Dendritic cell treated with granulocyte-macrophage colony-stimulating factor and Interleukin-4, amounts not matched to agents 40 ng/mL and 50 ng/mL, for 4 days (primary cell): ENCODE data around the gene ANKRD63.

Experiments
- H3K27ac Mint-ChIP-seq: one replicate; pipeline ENCODE4 v1.8.0; 2022; ENCODE audit warnings: mild to moderate bottlenecking, mixed read lengths
- H3K27me3 Mint-ChIP-seq: one replicate; pipeline ENCODE4 v1.8.0; 2022; ENCODE audit warnings: mild to moderate bottlenecking, mixed read lengths
- H3K36me3 Mint-ChIP-seq: one replicate; pipeline ENCODE4 v1.8.0; 2022; ENCODE audit warnings: low read depth, mixed read lengths
- H3K4me1 Mint-ChIP-seq: one replicate; pipeline ENCODE4 v1.8.0; 2022; ENCODE audit warnings: low read depth, mixed read lengths
- H3K4me3 Mint-ChIP-seq: one replicate; pipeline ENCODE4 v1.8.0; 2022; ENCODE audit warnings: mild to moderate bottlenecking, moderate library complexity, mixed read lengths
- H3K9me3 Mint-ChIP-seq: one replicate; pipeline ENCODE4 v1.8.0; 2022; ENCODE audit warnings: mixed read lengths
- intact Hi-C: fragments of 100-400 bp; cut with micrococcal nuclease; formaldehyde crosslinking; loops from one replicate; pipeline ENCODE4 v1.15.0; 2022

The ANKRD63 gene

GRCh38 chr15:40323239-40323952 lies 40.5 kb upstream of the ANKRD63 start, which contains the start of gene INAFM2:
Gene INAFM2 (plus strand): TSS chr15:40323692. CDS start chr15:40324056, 364 bp downstream.
- intact Hi-C loops: loop anchor here (1.0 kb wide), 1 partner anchor 11 kb away; no protein-coding TSS in a partner anchor
- peak within 1 kb of the TSS; percentile 85 for H3K27ac Mint-ChIP-seq
- peak within 1 kb of the TSS; percentile 82 for H3K4me3 Mint-ChIP-seq
- H3K27me3 Mint-ChIP-seq: no peaks in the 10 kb centered on the region
- H3K4me1 Mint-ChIP-seq: peaks cover 69% of the 10 kb centered on the region
- peaks cover 40% of the 10 kb centered on the region for H3K36me3 Mint-ChIP-seq
- H3K9me3 Mint-ChIP-seq: no peaks in the 10 kb centered on the region

- Mint-ChIP-seq H3K36me3 (peaks cover 33% of the 10 kb centered on the region), H3K4me3 (peak overlapping the region; percentile 71), H3K27ac (peak overlapping the region; percentile 78), H3K4me1 (peaks cover 62% of the 10 kb centered on the region), H3K9me3 (no peaks in the 10 kb centered on the region), H3K27me3 (no peaks in the 10 kb centered on the region)
- intact Hi-C loops: loop anchor here (1.0 kb wide), 1 partner anchor 12 kb away; no protein-coding TSS in a partner anchor
Observed at GRCh38 chr15:40322531-40323238, 39.8 kb upstream of the ANKRD63 start.

GRCh38 chr15:40320931-40321371 lies 38.1 kb upstream of the ANKRD63 start:
- Mint-ChIP-seq H3K4me3 (no peak overlapping the region), H3K27me3 (peaks cover 5% of the 10 kb centered on the region), H3K27ac (peak overlapping the region; percentile 65), H3K9me3 (no peaks in the 10 kb centered on the region), H3K36me3 (peaks cover 15% of the 10 kb centered on the region), H3K4me1 (peaks cover 56% of the 10 kb centered on the region)
- intact Hi-C loops: no loop called here

DNA sequence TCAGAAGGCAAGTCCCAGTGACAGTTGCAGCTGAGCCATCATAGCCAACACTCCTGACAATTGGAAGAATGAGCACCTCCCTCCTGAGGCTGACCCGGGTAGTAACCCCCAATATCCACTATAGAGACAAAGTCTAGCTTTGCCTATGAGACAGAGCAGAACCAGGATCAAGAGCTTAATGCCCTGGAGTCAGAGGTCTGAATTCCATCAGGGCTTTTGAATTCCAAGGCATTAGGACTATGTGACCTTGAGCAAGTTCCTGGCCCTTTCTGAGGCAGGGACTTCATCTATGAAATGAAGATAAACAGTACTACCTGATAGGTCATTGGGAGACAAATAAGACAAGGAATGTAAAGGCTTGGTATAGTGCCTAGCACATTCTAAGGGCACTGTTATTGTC lies 37.5 kb upstream of the ANKRD63 start:
- H3K36me3 Mint-ChIP-seq: peaks cover 10% of the 10 kb centered on the region
- peaks cover 10% of the 10 kb centered on the region for H3K27me3 Mint-ChIP-seq
- no peaks in the 10 kb centered on the region for H3K9me3 Mint-ChIP-seq
- H3K27ac Mint-ChIP-seq: peak overlapping the region; percentile 65
- H3K4me3 Mint-ChIP-seq: no peak overlapping the region
- H3K4me1 Mint-ChIP-seq: peaks cover 54% of the 10 kb centered on the region
- intact Hi-C loops: no loop called here

DNA sequence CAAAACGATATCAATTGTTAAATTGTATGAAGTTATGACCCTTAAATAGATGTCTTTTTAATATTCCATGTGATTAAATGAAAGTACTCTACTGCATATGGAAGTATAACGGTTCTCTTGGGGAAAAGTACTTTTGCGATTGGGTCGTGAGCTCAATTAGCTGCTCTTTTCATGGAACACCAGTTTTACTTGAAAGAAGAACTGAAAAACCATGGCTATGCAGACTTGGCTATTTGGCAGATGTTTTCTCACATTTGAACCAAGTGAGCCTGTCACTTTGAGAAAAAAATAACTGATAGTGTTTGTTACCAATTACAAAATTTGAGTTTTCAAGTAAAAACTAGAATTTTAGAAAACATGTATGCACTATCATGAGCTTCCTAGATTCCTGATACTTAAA lies 34.7 kb upstream of the ANKRD63 start:
- peaks cover 16% of the 10 kb centered on the region for H3K27me3 Mint-ChIP-seq
- H3K4me1 Mint-ChIP-seq: peaks cover 70% of the 10 kb centered on the region
- no peaks in the 10 kb centered on the region for H3K36me3 Mint-ChIP-seq
- no peaks in the 10 kb centered on the region for H3K9me3 Mint-ChIP-seq
- peak overlapping the region; percentile 73 for H3K27ac Mint-ChIP-seq
- H3K4me3 Mint-ChIP-seq: no peak overlapping the region
- intact Hi-C loops: no loop called here

GRCh38 chr15:40316931-40317330 lies 34.1 kb upstream of the ANKRD63 start:
- intact Hi-C loops: no loop called here
- Mint-ChIP-seq H3K27me3 (peaks cover 23% of the 10 kb centered on the region), H3K9me3 (no peaks in the 10 kb centered on the region), H3K4me1 (peaks cover 70% of the 10 kb centered on the region), H3K36me3 (no peaks in the 10 kb centered on the region), H3K4me3 (no peak overlapping the region), H3K27ac (peak overlapping the region; percentile 73)

DNA sequence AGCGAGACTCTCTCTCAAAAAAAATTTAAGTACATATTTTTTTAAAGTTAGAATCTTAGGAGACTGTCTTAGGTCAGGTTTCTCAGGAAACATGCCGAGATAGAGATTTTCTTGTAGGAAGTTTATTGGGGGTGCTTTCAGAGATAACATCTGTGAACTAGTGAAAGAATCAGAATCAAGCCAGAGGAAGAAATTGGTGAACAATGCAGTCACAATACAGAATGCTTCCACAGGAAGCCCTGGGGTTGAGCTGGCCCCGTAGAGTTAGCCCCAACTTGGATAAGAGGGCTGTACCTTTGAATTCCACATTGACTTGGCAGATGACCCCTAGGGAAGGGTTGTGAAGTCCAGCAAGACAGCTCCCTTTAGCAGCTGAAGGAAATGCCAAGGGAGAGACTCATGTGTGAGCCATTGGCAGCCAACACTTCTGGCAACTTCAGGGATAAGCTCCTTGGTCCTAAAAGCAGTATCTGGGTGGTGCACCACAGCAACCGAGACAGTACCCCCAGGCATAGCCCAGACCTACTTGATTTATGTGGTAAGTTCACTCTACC lies 31.9 kb upstream of the ANKRD63 start:
- Mint-ChIP-seq H3K27ac (peak overlapping the region; percentile 73), H3K4me1 (peaks cover 55% of the 10 kb centered on the region), H3K9me3 (no peaks in the 10 kb centered on the region), H3K36me3 (no peaks in the 10 kb centered on the region), H3K27me3 (peaks cover 25% of the 10 kb centered on the region), H3K4me3 (no peak overlapping the region)
- intact Hi-C loops: no loop called here

- Mint-ChIP-seq H3K4me3 (no peak overlapping the region), H3K4me1 (peaks cover 63% of the 10 kb centered on the region), H3K27ac (peak overlapping the region; percentile 73), H3K36me3 (no peaks in the 10 kb centered on the region), H3K9me3 (no peaks in the 10 kb centered on the region), H3K27me3 (peaks cover 25% of the 10 kb centered on the region)
- intact Hi-C loops: no loop called here
Observed at GRCh38 chr15:40313531-40314398, 30.9 kb upstream of the ANKRD63 start.

DNA sequence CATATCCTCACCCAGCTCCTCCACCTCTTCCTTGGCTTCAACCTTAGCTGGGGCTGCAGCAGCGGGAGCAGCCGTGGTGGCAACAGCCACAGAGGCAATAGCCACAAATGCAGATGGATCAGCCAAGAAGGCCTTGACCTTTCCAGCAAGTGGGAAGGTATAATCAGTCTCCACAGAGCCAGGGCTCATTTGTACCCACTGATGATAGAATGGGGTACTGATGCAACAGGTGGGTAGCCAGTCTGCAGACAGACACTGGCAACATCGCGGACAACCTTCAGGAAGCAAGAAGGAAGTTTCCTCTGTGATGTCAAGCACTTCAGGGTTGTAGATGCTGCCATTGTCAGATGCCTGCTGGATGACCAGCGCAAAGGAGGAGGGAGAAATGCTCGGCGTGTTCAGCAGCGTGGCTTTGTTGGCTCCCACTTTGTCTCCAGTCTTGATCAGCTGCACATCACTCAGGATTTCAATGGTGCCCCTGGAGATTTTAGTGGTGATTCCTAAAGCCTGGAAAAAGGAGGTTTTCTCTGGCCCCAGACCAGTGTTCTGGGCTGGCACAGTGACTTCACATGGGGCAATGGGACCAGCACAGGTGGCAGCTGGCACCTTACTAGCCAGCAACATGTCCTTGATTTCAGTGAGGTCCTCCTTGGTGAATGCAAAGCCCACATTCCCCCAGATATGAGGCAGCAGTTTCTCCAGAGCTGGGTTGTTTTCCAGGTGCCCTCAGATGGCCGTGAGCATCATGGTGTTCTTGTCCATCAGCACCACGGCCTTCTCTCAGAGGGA lies 29.7 kb upstream of the ANKRD63 start:
- H3K36me3 Mint-ChIP-seq: peaks cover 6% of the 10 kb centered on the region
- peaks cover 25% of the 10 kb centered on the region for H3K27me3 Mint-ChIP-seq
- H3K9me3 Mint-ChIP-seq: no peaks in the 10 kb centered on the region
- H3K4me1 Mint-ChIP-seq: peaks cover 67% of the 10 kb centered on the region
- H3K4me3 Mint-ChIP-seq: no peak overlapping the region
- intact Hi-C loops: no loop called here
- no peak overlapping the region for H3K27ac Mint-ChIP-seq

DNA sequence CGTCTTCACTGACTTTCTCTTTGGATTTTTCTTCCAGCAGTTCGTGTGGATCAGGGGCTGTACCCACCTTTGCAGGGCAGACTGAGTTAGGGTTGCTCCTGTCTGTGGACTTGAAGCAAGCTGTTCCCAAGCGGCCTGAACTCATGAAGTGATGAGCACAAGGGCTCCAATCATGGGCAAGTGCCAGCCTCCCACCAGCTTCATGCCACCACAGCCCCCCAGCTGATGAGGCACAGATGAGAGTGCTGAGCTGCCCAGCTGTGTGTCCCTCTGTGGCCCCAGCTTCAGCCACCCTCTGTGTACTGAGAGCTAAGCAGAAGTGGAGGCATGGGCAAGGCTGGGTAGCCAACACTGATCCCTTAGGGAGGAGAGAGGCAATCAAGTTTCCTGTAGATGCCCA lies 28.1 kb upstream of the ANKRD63 start:
- Mint-ChIP-seq H3K27ac (no peak overlapping the region), H3K4me1 (peaks cover 63% of the 10 kb centered on the region), H3K4me3 (no peak overlapping the region), H3K9me3 (no peaks in the 10 kb centered on the region), H3K36me3 (peaks cover 20% of the 10 kb centered on the region), H3K27me3 (peaks cover 21% of the 10 kb centered on the region)
- intact Hi-C loops: loop anchor here (1.0 kb wide), 1 partner anchor 32 kb away; no protein-coding TSS in a partner anchor

- H3K4me3 Mint-ChIP-seq: no peak overlapping the region
- peaks cover 28% of the 10 kb centered on the region for H3K36me3 Mint-ChIP-seq
- H3K27ac Mint-ChIP-seq: peak overlapping the region; percentile 91
- intact Hi-C loops: loop anchor here (1.0 kb wide), 1 partner anchor 31 kb away; no protein-coding TSS in a partner anchor
- H3K9me3 Mint-ChIP-seq: no peaks in the 10 kb centered on the region
- H3K27me3 Mint-ChIP-seq: peaks cover 13% of the 10 kb centered on the region
- peaks cover 67% of the 10 kb centered on the region for H3K4me1 Mint-ChIP-seq
Observed at GRCh38 chr15:40310001-40310959, 27.4 kb upstream of the ANKRD63 start.

GRCh38 chr15:40309344-40309862 lies 26.5 kb upstream of the ANKRD63 start:
- Mint-ChIP-seq H3K4me1 (peaks cover 67% of the 10 kb centered on the region), H3K9me3 (no peaks in the 10 kb centered on the region), H3K27ac (peak overlapping the region; percentile 91), H3K27me3 (peaks cover 11% of the 10 kb centered on the region), H3K36me3 (peaks cover 36% of the 10 kb centered on the region), H3K4me3 (peak overlapping the region; percentile 99)
- intact Hi-C loops: no loop called here
